ENCODE data around the gene LIPM. TPM values are rescaled to one million over a fixed set of nuclear protein-coding genes. Genes with fewer than 3 reads are reported as not detected.

The LIPM gene
- polyA plus RNA-seq, 2 of the 4 experiments (the other 2 are of a cell fraction): not detected

DNA sequence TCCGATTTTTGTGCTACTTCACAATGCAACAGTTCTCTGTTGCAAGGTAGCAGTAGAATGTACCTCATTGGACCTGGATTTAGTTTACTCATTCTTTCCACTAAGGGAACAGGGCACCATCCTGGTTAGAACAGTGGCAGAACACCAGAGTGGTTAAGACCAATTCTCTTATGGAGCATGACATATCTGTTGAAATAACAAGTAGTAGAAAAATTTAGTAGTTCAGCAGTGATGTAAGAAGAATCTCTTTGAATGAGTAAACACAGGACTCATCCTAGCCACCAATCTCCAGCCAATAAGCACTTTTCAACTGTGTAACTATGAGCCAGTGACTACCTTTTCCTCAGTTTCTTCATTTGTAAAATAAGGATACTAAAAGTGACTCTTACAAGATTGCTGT lies 46.7 kb downstream of the LIPM start (continued):
- TF ChIP-seq, protein P1, sequence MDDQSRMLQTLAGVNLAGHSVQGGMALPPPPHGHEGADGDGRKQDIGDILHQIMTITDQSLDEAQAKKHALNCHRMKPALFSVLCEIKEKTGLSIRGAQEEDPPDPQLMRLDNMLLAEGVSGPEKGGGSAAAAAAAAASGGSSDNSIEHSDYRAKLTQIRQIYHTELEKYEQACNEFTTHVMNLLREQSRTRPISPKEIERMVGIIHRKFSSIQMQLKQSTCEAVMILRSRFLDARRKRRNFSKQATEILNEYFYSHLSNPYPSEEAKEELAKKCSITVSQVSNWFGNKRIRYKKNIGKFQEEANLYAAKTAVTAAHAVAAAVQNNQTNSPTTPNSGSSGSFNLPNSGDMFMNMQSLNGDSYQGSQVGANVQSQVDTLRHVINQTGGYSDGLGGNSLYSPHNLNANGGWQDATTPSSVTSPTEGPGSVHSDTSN (IDR thresholded peaks at IDR 0.05): no peak

DNA sequence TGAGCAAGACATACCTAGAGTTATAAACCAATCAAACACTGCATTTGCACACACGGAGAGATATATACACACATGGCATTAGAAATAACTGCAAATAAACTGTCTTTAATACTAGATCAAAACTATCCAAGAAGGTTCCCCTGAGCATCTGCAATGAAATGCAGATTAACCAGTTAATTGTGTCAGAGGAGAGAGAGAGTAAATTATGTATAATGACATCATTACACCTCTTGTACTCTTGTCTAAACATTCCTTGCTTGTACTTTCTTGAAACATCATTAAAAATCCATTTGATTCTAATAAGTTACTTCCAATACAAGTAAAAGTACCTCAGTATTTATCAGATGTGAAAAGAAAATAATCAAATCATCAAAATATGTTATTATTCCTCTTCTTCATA lies 48.2 kb downstream of the LIPM start:
- Histone ChIP-seq H3K4me1 (peaks cover 33% of the 10 kb centered on the region), H3K9me3 (no peaks in the 10 kb centered on the region), H3K4me3 (no peak overlapping the region), H3K4me2 (no peak overlapping the region; the same call in 2 of the 3 replicates), H3K27ac (no peak overlapping the region)
- WGBS (ENCODE audit: missing lambda C conversion rate): 61% methylated on average over 1 of the region's 1 CpG
- peak; percentile 72 for FAIRE-seq
- no peak for DNase-seq (ENCODE audit: low read depth in 1 of 2, low spot score in 1 of 2)
- TF ChIP-seq, protein P2, sequence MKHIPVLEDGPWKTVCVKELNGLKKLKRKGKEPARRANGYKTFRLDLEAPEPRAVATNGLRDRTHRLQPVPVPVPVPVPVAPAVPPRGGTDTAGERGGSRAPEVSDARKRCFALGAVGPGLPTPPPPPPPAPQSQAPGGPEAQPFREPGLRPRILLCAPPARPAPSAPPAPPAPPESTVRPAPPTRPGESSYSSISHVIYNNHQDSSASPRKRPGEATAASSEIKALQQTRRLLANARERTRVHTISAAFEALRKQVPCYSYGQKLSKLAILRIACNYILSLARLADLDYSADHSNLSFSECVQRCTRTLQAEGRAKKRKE (CRISPR knock-in tag; IDR thresholded peaks at IDR 0.05; ENCODE audit: low read depth): no peak
- no peak for TF ChIP-seq SREBF2 (IDR thresholded peaks at IDR 0.05)
- no peak for TF ChIP-seq POLR2A (IDR thresholded peaks at IDR 0.05; ENCODE audit: low read length)
- ChIA-PET POLR2A (no interaction called here), CTCF (interaction anchor here (1.9 to 2.0 kb wide), 2 partner anchors 15 to 84 kb away, joined by 4 to 7 read pairs; no protein-coding TSS in a partner anchor)
- no peak for ATAC-seq

DNA sequence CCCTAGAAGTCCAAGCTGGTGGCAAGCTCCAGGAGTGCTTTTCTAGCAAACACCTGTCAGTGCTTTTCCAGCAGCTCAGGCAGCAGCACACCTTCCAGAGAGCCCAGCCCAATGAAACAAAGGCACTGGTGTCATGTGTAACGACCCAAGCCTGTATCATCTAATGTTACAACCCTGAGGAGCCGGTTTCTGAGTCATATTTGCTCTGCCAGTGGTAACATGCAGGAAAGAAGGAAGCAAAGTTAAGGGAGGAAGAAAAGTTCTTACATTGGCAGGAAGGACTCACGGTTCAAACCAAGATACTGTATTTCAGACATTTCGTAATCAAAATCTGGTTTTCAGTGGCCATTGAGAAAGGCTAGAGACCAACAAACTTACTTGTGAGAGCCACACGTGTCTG lies 49.2 kb downstream of the LIPM start, which contains the start of gene ANKRD22:
Gene ANKRD22, minus strand, starts transcription at position 139 of the 400 bp plus-strand sequence. CDS start 237 bp downstream, outside the sequence.
- Histone ChIP-seq H3K4me2 (peak within 1 kb of the TSS; percentile 50), H3K4me3 (no peak within 1 kb of the TSS), H3K4me1 (peaks cover 33% of the 10 kb centered on the region), H3K9me3 (no peaks in the 10 kb centered on the region), H3K27ac (peak within 1 kb of the TSS in 1 of 2 experiments; percentile 41; a peak in 3 of 6 replicates)
- peak; percentile 25 to 38 for DNase-seq (ENCODE audit: low read depth in 1 of 2, low spot score in 1 of 2)
- WGBS (ENCODE audit: missing lambda C conversion rate): 28% methylated on average over 5 of the region's 5 CpGs
- ATAC-seq: peak; percentile 75 to 81; a peak in 5 of 6 replicates
- POLR2A ChIA-PET: interaction anchor here (1.2 kb wide), 1 partner anchor 30 kb away, joined by 3 read pairs; no protein-coding TSS in a partner anchor
- CTCF ChIA-PET: interaction anchor here (0.9 to 2.0 kb wide), 4 partner anchors 15 to 83 kb away, joined by 3 to 7 read pairs (median 4); no protein-coding TSS in a partner anchor
- TF ChIP-seq HOXB13 (CRISPR knock-in tag; IDR thresholded peaks at IDR 0.05; ENCODE audit: low read depth) (no peak), CBX8 (IDR thresholded peaks at IDR 0.05) (no peak), CEBPB (IDR thresholded peaks at IDR 0.05) (no peak), SREBF2 (IDR thresholded peaks at IDR 0.05) (no peak), ZFP36 (IDR thresholded peaks at IDR 0.05; ENCODE audit: borderline replicate concordance, partially characterized antibody) (no peak), JUNB (IDR thresholded peaks at IDR 0.05) (no peak), RARB (CRISPR knock-in tag; IDR thresholded peaks at IDR 0.05) (no peak), ZNF302 (CRISPR knock-in tag; IDR thresholded peaks at IDR 0.05) (no peak), EHF (CRISPR knock-in tag; IDR thresholded peaks at IDR 0.05) (no peak), FOSB (CRISPR knock-in tag; IDR thresholded peaks at IDR 0.05) (no peak), KDM1A (IDR thresholded peaks at IDR 0.05; ENCODE audit: low read depth) (no peak), FOXS1 (CRISPR knock-in tag; IDR thresholded peaks at IDR 0.05) (no peak), CHD2 (IDR thresholded peaks at IDR 0.05; ENCODE audit: low read length, partially characterized antibody) (no peak)
- TF ChIP-seq, protein P3, sequence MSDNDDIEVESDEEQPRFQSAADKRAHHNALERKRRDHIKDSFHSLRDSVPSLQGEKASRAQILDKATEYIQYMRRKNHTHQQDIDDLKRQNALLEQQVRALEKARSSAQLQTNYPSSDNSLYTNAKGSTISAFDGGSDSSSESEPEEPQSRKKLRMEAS (IDR thresholded peaks at IDR 0.05): no peak
- TF ChIP-seq, protein P4, sequence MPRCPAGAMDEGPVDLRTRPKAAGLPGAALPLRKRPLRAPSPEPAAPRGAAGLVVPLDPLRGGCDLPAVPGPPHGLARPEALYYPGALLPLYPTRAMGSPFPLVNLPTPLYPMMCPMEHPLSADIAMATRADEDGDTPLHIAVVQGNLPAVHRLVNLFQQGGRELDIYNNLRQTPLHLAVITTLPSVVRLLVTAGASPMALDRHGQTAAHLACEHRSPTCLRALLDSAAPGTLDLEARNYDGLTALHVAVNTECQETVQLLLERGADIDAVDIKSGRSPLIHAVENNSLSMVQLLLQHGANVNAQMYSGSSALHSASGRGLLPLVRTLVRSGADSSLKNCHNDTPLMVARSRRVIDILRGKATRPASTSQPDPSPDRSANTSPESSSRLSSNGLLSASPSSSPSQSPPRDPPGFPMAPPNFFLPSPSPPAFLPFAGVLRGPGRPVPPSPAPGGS (IDR thresholded peaks at IDR 0.05): no peak
- TF ChIP-seq, protein P2 (CRISPR knock-in tag; IDR thresholded peaks at IDR 0.05; ENCODE audit: low read depth): no peak
- no peak for FAIRE-seq
